Measurements from ENCODE around the gene ROBO2.

- TF ChIP-seq POLR2A (IDR thresholded peaks at IDR 0.05; ENCODE audit: low read depth, low read length) (no peak), TCF7 (IDR thresholded peaks at IDR 0.05; ENCODE audit: borderline replicate concordance) (no peak), CTCF (IDR thresholded peaks at IDR 0.05 in 2 of 3, conservative IDR thresholded peaks at IDR 0.05 in 1 of 3; ENCODE audit: control insufficient read depth in 2 of 3, extremely low read depth in 1 of 3, insufficient read depth in 1 of 3, low read depth in 3 of 3, low read length in 3 of 3) (no peak), TAF1 (IDR thresholded peaks at IDR 0.05; ENCODE audit: borderline replicate concordance, low read depth, low read length) (no peak), MTA3 (IDR thresholded peaks at IDR 0.05; ENCODE audit: borderline replicate concordance, low read length) (no peak), IKZF1 (conservative IDR thresholded peaks at IDR 0.05) (no peak), NFYB (IDR thresholded peaks at IDR 0.05; ENCODE audit: insufficient read depth, low read depth, low read length) (no peak), EP300 (IDR thresholded peaks at IDR 0.05; ENCODE audit: borderline replicate concordance in 1 of 2, control insufficient read depth in 1 of 2, low read depth in 2 of 2, low read length in 2 of 2) (no peak), ZZZ3 (IDR thresholded peaks at IDR 0.05; ENCODE audit: control insufficient read depth, insufficient read length, low read depth) (no peak), NRF1 (conservative IDR thresholded peaks at IDR 0.05; ENCODE audit: low read depth, low read length) (no peak), SKIL (IDR thresholded peaks at IDR 0.05; ENCODE audit: low read depth, poor library complexity, severe bottlenecking) (no peak), ATF7 (IDR thresholded peaks at IDR 0.05; ENCODE audit: low read depth) (no peak), ZNF24 (IDR thresholded peaks at IDR 0.05) (no peak), RAD21 (IDR thresholded peaks at IDR 0.05; ENCODE audit: insufficient read depth, low read depth, low read length) (no peak)
Measured at GRCh38 chr3:77298417-77298816, 258.5 kb downstream of the ROBO2 start.

All from GM12878 (cell line).